Body of pancreas (tissue), 4 donors: ENCODE measurements around the gene MARCO.
"Not testable (repeated sequence)": the region's sequence is repeated elsewhere in the genome, so short reads cannot be mapped to it uniquely, and the experiment has no call there.

Source experiments
- CTCF ChIP-seq, 7 experiments: fragments of 450-650 bp in 4 of 7; fragments of 200-600 bp in 3 of 7; sonication (generic) in 3 of 7; IDR thresholded peaks; one replicate each; pipeline ENCODE4 v1.5.1; 2016 to 2019; ENCODE audit warnings: antibody characterized with exemption in 7 of 7
- POLR2A ChIP-seq, 3 donors: fragments of 450-650 bp; IDR thresholded peaks; one replicate each; pipeline ENCODE4 v1.6.1; 2016; ENCODE audit warnings: antibody characterized with exemption in 3 of 3, mild to moderate bottlenecking in 2 of 3

DNA sequence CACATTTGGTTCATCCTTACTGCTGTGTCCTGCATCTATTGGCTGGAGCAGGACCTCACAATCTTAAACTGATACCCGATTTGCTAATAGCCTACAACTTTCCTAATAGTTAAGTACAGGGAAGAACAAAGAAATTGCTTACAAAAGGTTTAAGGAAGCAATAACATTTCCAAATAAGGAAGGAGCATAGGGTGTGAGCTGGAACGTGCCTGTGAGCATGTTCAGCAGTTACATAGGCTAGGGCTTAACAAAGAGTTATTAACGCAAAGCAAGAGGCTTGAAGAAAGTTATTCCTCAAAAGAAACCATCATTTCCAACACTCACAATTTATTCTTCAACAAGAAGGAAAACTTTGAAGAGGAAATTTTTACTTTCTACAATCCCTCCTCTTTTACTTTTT, 6.3 kb downstream of the MARCO start:
- not testable (repeated sequence) for TF ChIP-seq POLR2A, CTCF (IDR thresholded peaks at IDR 0.05)
